ENCODE measurements around the gene MCTS1.
"Not testable (repeated sequence)": the region's sequence is repeated elsewhere in the genome, so short reads cannot be mapped to it uniquely, and the experiment has no call there.

MCTS1 gene

DNA sequence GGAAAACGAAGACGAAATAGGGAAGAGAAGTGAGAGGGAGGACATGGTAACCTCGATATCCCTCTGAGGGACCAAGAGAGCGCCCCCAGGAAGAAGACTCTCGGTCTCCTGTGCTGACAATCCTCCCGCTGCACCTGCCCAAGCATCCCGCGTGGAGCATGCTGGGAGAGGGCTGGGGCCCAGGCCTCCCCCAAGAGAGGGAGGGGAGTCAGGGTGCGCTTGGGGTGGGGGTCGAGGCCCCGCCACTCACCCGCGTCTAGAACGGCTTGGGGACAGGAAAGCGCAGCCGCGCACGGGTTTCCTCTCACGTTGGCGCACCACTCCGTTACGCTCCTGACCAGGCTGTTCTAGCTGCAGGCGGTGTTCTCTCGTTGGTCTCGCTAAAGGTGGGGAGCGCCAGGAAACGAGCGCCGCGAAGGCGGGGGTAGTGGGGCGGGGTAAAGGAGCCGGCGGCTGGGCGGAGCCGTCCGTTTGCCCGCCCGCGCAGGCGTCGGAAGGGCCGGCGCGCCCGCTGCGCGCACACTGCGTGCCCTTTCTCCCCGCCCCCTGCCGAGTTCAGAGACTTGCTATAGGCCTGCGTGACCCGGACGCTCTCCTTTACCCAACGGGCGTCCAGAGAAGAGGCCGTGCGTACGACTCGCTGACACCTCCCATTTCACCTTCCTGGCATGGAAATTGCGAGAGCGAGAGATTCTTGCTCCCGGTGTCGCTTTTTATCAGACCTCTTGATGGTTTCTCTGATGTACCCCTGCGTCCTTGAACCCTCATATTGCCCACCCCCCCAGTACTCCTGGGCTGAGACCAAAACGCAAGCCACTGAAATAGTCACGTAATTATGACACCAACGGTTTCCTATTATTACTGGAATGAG lies 26.0 kb downstream of the MCTS1 start, which contains the start of gene C1GALT1C1:
C1GALT1C1 (minus strand) TSS at position 388 of the 871 bp plus-strand sequence. CDS start 2,888 bp downstream, outside the sequence.
- peak; percentile 72 for DNase-seq

- DNase-seq, result no peak
These were observed 34.7 kb downstream of the MCTS1 start for GRCh38 chrX:120638619-120639018.

DNA sequence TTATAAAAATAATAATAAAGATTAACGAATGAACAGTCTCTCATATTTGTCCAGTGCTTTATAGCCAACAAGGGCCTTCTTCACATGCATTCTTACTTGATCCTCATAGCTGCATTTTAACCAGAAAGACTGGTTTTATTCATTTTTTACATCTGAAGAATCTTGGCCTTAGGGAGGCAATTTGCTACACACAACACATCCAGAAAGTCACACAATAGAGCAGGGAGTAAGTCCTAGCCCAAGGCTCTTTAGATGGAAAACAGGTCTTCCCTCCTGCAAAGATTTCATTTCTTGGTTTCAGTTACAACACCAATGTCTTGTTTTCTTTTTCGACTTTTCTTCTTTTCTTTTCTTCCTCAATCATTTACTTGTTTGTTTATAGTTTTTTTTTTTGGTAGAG lies 39.0 kb downstream of the MCTS1 start:
- DNase-seq, result no peak

DNA sequence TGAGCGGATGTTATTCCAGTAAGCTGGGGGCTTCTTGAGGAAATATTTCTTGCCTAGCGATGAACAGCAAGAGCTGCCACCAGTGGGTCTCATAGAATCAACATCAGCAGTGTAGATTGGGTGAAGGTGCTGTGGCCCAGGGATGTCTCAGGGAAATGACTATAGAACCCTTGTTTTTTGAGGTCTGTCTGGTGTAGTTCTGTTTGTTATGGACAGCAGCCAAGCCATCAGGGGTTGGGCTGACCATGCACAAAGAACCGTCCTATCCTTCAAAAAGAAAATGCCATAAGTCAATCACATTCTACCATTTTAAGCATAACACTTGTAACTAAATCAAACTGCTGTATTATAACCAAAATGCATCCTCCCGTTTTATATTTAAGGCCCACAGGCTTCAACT lies 43.2 kb downstream of the MCTS1 start:
- no peak for DNase-seq

GRCh38 chrX:120652256-120652655 lies 48.4 kb downstream of the MCTS1 start:
- not testable (repeated sequence) for DNase-seq

DNA sequence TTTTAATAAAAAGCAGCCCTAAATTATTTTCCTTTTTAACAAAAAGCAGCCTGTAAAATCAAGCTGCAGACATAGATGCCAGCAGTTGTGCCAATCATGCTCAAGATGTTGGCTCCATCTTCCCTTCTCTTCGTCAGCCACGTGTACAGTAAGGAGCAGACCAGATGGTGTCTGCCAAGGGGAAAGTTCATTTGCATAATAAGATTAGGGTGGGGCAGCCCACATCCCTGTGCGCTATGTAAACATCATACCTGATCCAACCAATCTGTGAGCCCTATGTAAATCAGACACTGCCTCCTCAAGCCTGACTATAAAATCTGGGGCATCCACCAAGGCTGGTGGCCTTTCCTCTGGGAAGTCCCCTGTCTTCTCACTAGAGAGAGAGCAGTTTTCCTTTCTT lies 49.1 kb downstream of the MCTS1 start:
- no peak for DNase-seq

- no peak for DNase-seq
These were observed 56.7 kb downstream of the MCTS1 start for GRCh38 chrX:120660637-120661036.
